Stimulated activated CD4-positive, alpha-beta T cell treated with anti-CD3 and anti-CD28 coated beads, Interleukin-4, amount 100 ng/mL, for 4 hours (primary cell): ENCODE measurements around the gene NDUFB11.

ENCODE experiments used
- DNase-seq, 2 experiments: peaks; one replicate each; pipeline ENCODE4 v3.0.0-alpha.2; 2020

Gene NDUFB11

GRCh38 chrX:47174376-47174775, 29.9 kb upstream of the NDUFB11 start:
- no peak for DNase-seq

GRCh38 chrX:47172971-47173792, 28.7 kb upstream of the NDUFB11 start:
- DNase-seq: no peak

GRCh38 chrX:47172549-47172948, 28.0 kb upstream of the NDUFB11 start:
- DNase-seq: no peak

- DNase-seq: no peak
Measured at GRCh38 chrX:47171996-47172395, 27.5 kb upstream of the NDUFB11 start.

- no peak for DNase-seq
Measured at GRCh38 chrX:47170861-47171692, 26.6 kb upstream of the NDUFB11 start.

- no peak for DNase-seq
Measured at GRCh38 chrX:47169726-47170515, 25.4 kb upstream of the NDUFB11 start.

GRCh38 chrX:47169273-47169672, 24.8 kb upstream of the NDUFB11 start:
- DNase-seq: no peak

GRCh38 chrX:47168495-47169073, 24.1 kb upstream of the NDUFB11 start:
- DNase-seq: no peak

- no peak for DNase-seq
Measured at GRCh38 chrX:47166126-47166525, 21.6 kb upstream of the NDUFB11 start.

GRCh38 chrX:47164420-47164819, 19.9 kb upstream of the NDUFB11 start:
- DNase-seq: no peak

GRCh38 chrX:47162927-47163583, 18.6 kb upstream of the NDUFB11 start:
- DNase-seq: no peak

GRCh38 chrX:47160781-47161180, 16.3 kb upstream of the NDUFB11 start:
- DNase-seq: no peak

- no peak for DNase-seq
Measured at GRCh38 chrX:47158781-47159180, 14.3 kb upstream of the NDUFB11 start.

- DNase-seq: no peak
Measured at GRCh38 chrX:47158131-47158530, 13.6 kb upstream of the NDUFB11 start.

- DNase-seq: no peak
Measured at GRCh38 chrX:47156611-47157520, 12.4 kb upstream of the NDUFB11 start.

GRCh38 chrX:47151435-47151834, 6.9 kb upstream of the NDUFB11 start:
- DNase-seq: no peak

GRCh38 chrX:47148946-47149345, 4.4 kb upstream of the NDUFB11 start:
- DNase-seq: no peak

- DNase-seq: no peak
Measured at GRCh38 chrX:47146936-47147859, 2.7 kb upstream of the NDUFB11 start.

GRCh38 chrX:47146121-47146935, 1.8 kb upstream of the NDUFB11 start:
- no peak for DNase-seq
